Hepatic stellate cell (primary cell): ENCODE data around the gene OSR1.
"Not testable (repeated sequence)": the region's sequence is repeated elsewhere in the genome, so short reads cannot be mapped to it uniquely, and the experiment has no call there.

Source experiments
- DNase-seq: peaks from one replicate; pipeline ENCODE4 v3.0.0; 2011; ENCODE audit warnings: low spot score

The OSR1 gene

DNA sequence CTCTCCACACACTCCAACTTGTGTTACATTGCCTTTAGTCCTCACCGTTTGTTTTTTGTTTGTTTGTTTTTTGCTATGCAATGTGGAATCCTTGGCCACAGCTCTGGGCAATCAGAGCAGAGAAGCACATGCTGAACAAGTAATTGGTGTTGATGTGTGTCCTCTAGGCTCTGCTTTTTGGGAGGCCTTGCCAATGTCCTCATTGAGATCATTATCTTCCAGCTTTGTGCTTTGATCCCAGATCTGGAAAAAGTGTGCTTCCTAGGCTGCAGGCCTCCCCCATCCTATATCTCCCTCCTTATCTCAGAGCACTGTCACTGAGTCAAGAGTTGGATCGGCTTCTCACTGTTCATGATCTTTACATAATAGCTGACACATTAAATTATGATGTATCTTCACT, 25.9 kb downstream of the OSR1 start:
- no peak for DNase-seq

DNA sequence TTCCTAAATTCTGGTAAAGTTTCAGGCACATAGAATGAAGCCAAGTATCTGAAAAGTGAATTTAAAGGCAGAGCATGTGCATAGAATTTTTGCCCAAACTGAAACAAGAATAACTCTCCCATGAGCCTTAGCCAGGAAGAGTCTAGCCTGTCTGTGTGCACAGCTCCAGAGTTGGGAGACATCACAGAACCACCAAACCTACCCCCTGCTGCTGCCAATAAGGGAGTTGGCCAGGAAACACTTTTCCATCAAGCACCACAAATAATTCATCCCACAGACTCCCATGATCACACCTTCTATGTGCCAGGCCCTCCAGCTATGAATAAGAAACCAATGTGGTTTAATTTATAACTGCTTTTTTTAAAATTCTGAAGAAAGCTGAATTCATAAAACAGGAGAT, 27.0 kb downstream of the OSR1 start:
- DNase-seq = no peak

DNA sequence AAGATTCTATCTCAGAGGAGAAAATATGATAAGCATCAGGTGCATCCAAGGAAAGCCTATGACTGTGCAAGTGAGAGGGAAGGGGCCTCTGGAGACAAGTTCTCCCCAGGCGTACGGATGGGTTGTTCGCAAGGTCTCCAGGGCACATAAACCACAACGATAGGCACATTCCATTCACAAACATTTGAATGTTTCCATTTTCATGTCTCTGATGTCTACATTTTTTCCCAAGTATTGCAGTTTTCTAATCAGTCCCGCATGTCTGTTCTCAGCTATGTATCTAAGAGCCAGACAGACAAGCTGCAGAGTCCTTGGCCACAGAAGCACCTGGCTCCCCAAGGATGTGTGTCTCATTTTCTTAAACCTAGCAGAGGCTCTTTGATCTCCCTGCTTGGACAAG, 28.0 kb downstream of the OSR1 start:
- no peak for DNase-seq

GRCh38 chr2:19329445-19329844, 29.0 kb downstream of the OSR1 start:
- DNase-seq = no peak

DNA sequence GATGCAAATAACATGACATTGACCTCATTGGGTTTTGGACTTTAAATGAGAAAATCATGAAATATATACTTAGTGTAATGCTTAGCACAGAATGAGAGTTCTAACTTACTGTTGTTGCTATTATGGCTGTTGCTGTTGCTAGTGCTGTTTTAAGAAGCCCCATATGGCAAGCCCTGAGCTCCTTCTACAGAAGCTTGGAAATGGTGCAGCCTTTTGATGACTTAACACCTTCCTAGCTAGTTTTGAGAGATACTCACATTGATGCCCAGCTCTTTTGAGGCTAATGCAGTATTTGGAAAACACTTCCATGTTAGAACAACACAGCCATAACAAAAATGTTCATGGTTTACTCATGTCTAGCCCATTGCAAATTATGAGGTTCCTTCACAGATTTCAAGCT, 30.9 kb downstream of the OSR1 start:
- no peak for DNase-seq

GRCh38 chr2:19321946-19322345, 36.5 kb downstream of the OSR1 start:
- no peak for DNase-seq

GRCh38 chr2:19320813-19321212, 37.6 kb downstream of the OSR1 start:
- no peak for DNase-seq

DNA sequence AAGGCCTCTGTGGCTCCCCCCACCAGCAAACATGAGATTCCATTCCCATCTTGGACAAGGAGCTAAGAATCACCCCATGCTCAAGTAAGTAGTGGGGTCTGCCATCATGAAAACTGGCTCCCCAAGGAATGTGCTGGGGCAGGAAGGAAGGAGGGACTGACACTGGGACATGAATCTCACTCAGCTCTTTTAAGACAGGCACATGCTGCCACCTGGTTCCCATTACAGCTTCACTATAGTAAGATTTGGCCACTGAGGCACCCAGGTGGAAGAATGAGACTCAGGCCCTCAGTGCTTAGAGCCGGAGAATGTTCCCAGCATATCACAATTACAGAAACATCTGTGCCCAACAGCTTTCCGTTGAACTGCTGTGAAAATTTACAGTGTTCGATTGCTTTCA, 38.7 kb downstream of the OSR1 start:
- no peak for DNase-seq

DNA sequence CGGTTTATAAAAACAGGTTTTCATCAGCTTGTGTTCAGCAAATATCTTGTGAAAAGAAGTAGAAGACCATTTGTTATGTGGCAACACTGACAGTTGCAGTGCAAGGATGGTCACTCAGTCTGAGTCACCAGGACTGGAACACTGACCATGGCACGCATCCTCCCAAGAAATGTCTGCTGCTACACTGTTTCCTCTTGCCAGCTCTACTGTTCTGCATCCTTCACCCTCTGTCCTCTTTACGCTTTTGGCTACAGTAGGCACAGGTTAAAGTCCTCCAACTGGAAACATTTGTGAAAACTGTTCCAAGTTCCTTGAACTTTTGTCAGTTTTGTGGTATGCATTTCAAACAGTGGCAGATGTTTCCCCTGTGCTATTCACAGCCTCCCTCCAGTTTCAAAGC, 39.4 kb downstream of the OSR1 start:
- DNase-seq = no peak

GRCh38 chr2:19313553-19313952, 44.9 kb downstream of the OSR1 start:
- no peak for DNase-seq

DNA sequence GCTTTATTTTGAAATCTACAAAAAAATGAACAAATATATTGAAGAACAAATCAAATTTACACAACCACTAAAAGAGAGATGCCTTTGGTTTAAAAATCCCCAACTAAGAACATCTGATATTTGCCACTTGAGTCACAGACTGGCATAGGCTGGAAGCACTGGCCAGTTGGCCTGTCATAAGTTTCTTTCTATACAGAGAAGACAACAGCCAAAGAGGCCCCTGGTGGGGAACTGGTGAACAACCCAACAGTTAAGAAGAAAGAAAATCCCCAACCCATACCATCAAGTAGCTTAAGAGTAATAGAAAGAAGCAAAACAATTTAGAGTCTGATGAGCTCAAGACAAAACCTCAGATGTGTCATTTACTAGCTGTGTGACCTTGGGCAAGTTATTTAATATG, 45.5 kb downstream of the OSR1 start:
- peak; percentile 63 for DNase-seq

DNA sequence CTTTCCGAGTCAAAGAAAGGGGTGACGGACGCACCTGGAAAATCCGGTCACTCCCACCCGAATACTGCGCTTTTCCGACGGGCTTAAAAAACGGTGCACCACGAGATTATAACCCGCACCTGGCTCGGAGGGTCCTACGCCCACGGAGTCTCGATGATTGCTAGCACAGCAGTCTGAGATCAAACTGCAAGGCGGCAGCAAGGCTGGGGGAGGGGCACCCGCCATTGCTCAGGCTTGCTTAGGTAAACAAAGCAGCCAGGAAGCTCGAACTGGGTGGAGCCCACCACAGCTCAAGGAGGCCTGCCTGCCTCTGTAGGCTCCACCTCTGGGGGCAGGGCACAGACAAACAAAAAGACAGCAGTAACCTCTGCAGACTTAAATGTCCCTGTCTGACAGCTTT, 52.4 kb downstream of the OSR1 start:
- not testable (repeated sequence) for DNase-seq

DNA sequence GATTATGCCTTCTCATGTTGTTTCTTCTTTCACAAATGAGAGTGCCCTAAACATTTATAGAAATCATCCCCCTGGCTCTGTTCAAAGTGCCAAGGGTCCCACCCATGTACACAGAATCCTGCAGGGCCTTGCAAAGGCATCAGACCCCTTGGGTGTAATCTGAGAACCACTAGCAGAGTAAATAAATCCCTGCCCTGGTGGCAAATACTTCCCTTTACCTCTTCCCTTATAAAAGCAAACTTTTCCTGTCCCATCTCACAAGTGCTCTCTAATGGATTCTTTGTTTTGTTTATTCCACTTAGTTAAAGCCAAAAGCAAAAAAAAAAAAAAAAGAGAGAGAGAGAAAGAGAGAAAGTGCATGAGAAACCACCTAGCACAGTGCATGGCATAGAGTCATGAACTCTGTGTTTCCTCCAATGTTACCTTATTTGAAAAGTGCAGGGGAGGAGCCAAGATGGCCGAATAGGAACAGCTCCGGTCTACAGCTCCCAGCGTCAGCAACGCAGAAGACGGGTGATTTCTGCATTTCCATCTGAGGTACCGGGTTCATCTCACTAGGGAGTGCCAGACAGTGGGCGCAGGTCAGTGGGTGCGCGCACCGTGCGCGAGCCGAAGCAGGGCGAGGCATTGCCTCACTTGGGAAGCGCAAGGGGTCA, 52.9 kb downstream of the OSR1 start:
- DNase-seq = not testable (repeated sequence)

DNA sequence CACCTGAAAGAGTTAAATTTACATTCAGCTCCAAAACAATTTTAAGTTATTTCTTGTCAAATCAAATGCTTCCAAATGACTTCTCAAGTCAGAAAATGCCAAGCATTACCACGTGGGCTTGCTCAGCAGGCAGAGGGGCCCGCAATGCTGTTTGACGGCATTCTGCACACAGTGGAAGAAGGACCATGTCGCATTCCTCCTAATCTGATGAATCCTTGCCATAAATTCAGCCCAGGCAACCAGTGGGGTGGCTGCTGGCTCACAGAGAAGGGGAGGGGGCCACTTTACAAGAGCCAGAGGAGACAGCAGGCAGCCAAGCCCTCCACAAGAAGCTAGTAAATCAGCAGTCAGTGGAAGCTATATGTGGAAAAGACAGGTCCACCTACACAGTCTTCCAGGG, 56.7 kb downstream of the OSR1 start:
- no peak for DNase-seq
